Measurements from ENCODE around the gene TMEM107.
"Not testable (repeated sequence)": the region's sequence is repeated elsewhere in the genome, so short reads cannot be mapped to it uniquely, and the experiment has no call there.

Gene TMEM107

DNA sequence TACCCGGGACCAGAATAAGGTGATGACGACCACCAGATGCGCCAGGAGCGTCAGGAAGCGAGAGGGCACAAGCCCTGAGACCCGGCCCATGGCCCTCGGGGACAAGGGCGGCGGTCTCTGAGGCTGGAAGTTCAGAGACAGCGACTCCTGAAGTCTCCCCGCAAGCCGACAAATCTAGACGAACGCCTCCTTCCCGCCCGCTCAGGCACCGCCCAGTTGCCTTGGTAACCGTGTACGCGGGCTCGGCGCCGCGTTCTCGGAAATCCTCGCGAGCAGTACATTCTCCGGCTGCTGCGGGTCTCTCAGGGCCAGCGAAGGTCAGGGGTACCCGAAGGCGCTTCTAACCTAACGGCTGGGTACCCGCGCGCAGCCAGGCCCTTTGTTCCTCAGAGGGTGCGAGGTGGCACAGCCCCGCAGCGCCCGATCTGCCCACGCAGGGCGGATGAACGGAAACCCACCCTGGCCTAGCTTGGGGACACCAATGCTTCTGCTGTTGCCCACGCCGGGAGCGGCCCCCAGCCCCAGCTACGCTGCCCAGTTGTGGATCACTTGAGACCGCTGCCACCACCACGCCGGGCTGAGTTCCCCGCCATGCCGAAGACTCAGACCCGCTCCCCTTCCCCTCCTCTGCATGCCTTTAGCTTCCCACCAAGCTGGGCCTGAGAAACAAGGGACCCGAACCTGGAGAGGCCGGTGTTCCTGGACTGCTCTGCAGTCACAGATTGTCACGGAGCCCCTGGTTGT lies at the start of gene TMEM107:
TMEM107 (minus strand) TSS at position 184 of the 744 bp plus-strand sequence; CDS start at position 90, 94 bp downstream.
- H3K27me3 Mint-ChIP-seq (ENCODE audit: low read depth), result no peaks in the 10 kb centered on the region
- H3K9me3 Mint-ChIP-seq, result no peaks in the 10 kb centered on the region
- peaks cover 37% of the 10 kb centered on the region for H3K4me1 Mint-ChIP-seq (ENCODE audit: low read depth)
- H3K36me3 Mint-ChIP-seq (ENCODE audit: low read depth), result no peaks in the 10 kb centered on the region
- H3K27ac Mint-ChIP-seq, result peak within 1 kb of the TSS; percentile 98
- H3K4me3 Mint-ChIP-seq, result peak within 1 kb of the TSS; percentile 97
- DNase-seq (ENCODE audit: low spot score), result peak; percentile 88

DNA sequence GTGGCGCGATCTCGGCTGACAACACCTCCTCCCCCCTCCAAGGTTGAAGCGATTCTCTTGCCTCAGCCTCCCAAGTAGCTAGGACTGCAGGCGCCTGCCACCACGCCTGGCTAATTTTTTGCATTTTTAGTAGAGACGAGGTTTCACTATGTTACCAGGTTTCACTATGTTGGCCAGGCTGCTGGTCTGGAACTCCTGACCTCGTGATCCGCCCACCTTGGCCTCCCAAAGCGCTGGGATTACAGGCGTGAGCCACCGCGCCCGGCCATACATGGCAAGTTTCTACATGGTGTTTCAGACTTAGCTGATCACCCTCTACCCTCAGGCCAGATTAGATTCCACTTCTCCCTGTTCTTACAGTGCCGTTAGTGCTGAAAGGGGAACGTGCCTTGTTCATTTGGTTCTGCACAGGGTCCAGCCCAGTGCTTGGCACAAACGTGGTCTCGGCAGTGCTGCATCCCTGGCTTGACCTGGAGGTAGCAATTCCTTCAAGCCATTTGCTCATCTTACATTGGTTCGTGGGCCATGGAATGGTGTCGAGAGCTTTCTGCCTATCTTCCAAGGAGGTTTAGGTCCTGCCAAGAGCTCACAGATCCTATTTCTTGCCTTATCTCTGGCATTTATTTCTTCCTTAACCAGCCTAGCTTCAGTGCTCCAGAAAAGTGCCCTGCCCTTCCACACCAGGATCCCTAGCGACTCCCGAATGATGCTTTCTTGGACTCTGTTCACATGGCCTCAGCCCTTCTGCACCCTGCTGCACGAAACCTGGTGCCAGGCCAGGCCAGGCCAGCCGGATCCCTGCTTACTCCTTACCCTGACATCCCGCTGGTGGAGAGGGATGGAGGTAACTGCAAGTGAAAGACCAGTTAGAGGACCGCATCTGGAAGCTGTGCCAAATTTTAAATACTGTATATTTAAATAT lies 49.0 kb upstream of the TMEM107 start:
- no peak for DNase-seq (ENCODE audit: low spot score)

DNA sequence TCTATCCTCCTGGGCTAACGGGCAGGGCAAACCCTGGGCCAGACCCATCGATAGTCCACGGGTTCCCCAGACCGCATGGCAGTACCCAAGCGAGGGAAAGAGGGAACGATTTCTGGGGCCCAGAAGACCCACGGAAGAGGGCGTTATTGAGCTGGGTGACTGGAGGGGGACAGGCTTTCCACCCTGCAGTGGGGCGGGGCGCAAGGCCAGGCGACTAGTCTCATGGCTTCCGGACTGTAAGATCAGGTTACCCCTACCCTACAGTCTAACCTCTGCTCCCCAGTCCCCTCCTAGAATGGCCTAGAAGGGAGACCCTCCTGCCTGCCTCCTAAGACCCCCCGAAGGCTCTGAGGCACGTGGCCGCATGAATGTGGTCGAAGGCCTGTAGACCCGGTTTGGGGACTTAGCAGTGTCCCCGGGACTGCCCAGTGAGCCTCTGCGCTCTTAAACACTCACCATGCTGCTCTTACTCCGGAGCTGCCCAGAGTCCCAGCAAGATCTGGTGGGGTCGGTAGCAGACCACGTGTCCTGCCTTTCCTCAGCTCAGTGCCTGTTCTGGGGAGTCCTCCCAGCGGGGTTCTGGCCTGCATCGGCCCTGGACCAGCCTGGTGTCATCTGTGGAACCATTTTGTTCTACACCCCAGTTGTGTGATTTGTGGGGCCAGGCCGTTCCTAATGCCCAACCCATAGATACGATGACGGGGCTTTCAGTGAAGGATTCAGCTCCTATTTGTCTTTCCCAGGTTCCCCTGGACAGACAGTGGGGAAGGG lies 47.4 kb upstream of the TMEM107 start:
- peak; percentile 52 for DNase-seq (ENCODE audit: low spot score)

More for the DNA sequence above, 49.0 kb upstream of the TMEM107 start:
- Mint-ChIP-seq H3K27ac (peak overlapping the region; percentile 82), H3K4me1 (ENCODE audit: low read depth) (peaks cover 44% of the 10 kb centered on the region), H3K27me3 (ENCODE audit: low read depth) (peaks cover 8% of the 10 kb centered on the region), H3K9me3 (no peaks in the 10 kb centered on the region), H3K36me3 (ENCODE audit: low read depth) (peaks cover 47% of the 10 kb centered on the region), H3K4me3 (peak overlapping the region; percentile 45)

DNA sequence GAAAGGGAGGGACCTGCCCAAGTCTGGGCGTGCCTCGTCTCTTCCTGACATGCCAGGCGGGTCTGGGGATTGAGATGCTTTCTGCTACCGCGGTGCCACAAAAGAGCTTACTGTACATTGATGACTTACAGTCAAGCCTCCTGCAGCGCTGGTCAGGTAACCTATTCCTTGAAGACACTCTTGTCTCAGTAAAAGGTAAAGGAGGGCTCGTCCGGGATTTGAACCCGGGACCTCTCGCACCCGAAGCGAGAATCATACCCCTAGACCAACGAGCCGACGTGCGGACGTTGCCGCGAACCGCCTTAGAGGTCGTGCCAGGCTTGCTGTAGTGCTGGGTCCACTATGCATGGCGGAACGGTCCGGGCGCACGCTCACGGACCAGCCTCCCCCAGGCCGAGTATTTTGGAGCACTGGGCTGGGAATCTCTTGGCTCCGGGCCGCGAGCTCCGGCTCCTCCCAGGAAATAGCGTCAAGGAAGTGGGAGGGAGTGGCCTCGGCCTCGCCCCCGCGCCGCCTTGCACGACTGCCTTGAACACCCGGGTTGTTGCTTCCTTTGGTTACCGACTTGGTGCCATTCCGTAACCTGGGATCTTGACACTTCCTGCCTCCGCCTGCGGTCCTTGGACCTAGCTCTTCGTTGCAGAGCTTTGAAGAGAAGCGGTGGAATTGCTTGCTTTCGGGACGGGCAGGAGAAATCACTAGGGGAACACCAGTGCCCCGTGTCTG lies 46.6 kb upstream of the TMEM107 start:
- Mint-ChIP-seq H3K4me3 (peak overlapping the region; percentile 93), H3K27me3 (ENCODE audit: low read depth) (peaks cover 8% of the 10 kb centered on the region), H3K4me1 (ENCODE audit: low read depth) (peaks cover 47% of the 10 kb centered on the region), H3K27ac (peak overlapping the region; percentile 97), H3K36me3 (ENCODE audit: low read depth) (peaks cover 32% of the 10 kb centered on the region), H3K9me3 (no peaks in the 10 kb centered on the region)
- DNase-seq (ENCODE audit: low spot score), result peak; percentile 90

More for the DNA sequence above, 47.4 kb upstream of the TMEM107 start:
- Mint-ChIP-seq H3K4me3 (peak overlapping the region; percentile 93), H3K27me3 (ENCODE audit: low read depth) (peaks cover 8% of the 10 kb centered on the region), H3K27ac (peak overlapping the region; percentile 97), H3K4me1 (ENCODE audit: low read depth) (peaks cover 48% of the 10 kb centered on the region), H3K36me3 (ENCODE audit: low read depth) (peaks cover 36% of the 10 kb centered on the region), H3K9me3 (no peaks in the 10 kb centered on the region)

DNA sequence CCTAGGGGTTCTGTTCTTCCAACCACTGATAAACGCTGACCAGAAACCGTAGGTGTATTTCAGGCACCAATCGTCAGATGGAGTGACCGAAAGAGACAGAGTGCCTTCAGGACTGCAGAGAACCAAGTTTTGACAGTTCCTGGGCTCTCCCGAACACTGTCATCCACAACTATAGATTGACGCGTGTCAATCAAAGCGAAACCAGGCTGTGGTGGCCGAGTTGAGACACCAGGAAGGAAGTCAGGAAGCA lies 46.1 kb upstream of the TMEM107 start:
- Mint-ChIP-seq H3K4me3 (peak overlapping the region; percentile 93), H3K27me3 (ENCODE audit: low read depth) (peaks cover 8% of the 10 kb centered on the region), H3K9me3 (no peaks in the 10 kb centered on the region), H3K27ac (peak overlapping the region; percentile 97), H3K36me3 (ENCODE audit: low read depth) (peaks cover 27% of the 10 kb centered on the region), H3K4me1 (ENCODE audit: low read depth) (peaks cover 42% of the 10 kb centered on the region)
- no peak for DNase-seq (ENCODE audit: low spot score)

DNA sequence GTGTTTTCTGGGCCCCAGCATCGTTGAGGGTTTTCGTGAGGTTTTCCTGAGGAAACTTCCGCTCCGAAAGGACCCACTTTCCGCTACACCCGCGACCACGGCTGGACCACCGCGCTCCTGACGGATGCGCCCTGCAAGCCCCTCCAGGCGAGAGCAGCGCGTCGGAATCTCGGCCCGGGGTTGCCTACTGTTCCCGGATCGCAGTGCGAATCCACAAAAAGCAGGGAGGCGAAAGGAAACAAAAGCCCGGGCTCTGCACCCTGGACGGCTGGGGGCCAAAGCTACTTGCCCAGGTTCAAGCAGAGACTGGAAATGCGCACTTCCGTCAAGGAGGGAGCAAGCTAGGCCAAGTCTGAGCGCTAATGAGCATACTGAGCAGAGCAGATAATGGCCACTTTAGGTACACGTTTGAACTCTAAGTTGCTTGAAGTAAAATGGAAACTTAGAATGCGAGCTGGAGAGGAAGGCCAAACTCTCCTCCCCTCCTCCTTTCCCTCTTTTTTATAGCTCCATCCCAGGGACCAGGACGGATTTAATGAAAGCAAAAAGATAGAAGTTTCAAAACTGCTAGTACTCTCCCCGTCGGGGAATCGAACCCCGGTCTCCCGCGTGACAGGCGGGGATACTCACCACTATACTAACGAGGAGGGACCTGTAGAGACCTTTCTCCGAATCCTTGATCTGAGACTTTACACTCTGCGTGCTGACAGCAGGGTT lies 45.6 kb upstream of the TMEM107 start:
- peak; percentile 87 for DNase-seq (ENCODE audit: low spot score)
- Mint-ChIP-seq H3K9me3 (no peaks in the 10 kb centered on the region), H3K36me3 (ENCODE audit: low read depth) (peaks cover 22% of the 10 kb centered on the region), H3K27me3 (ENCODE audit: low read depth) (peaks cover 8% of the 10 kb centered on the region), H3K27ac (peak overlapping the region; percentile 97), H3K4me3 (peak overlapping the region; percentile 93), H3K4me1 (ENCODE audit: low read depth) (peaks cover 38% of the 10 kb centered on the region)

DNA sequence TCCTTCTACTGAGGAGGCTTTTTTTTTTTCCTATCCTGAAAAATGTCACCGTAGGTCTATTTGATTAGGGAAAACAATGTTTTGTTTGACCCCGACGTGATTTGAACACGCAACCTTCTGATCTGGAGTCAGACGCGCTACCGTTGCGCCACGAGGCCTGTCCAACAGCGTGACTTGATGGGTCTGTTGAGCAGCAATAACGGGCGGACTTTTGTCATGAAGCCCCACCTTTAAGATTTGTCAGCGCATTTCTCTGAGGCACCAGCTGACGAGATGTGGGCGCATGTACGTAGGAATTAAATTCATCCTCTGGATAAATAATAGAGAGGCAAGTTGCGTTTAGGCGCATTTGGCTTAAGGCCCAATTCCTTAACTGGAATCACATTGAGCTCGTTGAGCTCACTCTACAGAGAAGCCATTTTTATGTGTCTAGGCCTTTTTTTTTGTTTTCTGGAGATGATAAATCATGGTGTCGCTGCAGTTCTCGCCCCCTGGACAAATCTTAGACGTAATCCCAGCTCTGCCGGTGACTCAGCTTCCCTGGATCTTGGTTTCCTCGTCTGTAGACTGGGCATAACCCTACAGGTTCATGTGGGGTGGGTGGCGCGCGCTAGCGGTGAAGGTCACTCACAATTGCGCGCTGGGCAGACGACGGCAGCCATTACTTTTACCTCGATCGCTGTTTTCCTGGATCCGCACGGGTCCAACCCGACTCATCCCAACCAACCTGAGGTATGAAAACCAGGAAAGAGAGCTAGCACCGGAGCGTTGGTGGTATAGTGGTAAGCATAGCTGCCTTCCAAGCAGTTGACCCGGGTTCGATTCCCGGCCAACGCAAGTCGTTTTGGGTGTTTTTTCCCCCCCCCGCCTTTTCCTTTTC lies 44.8 kb upstream of the TMEM107 start:
- Mint-ChIP-seq H3K4me3 (peak overlapping the region; percentile 93), H3K36me3 (ENCODE audit: low read depth) (peaks cover 14% of the 10 kb centered on the region), H3K9me3 (no peaks in the 10 kb centered on the region), H3K4me1 (ENCODE audit: low read depth) (peaks cover 31% of the 10 kb centered on the region), H3K27ac (peak overlapping the region; percentile 97), H3K27me3 (ENCODE audit: low read depth) (peaks cover 8% of the 10 kb centered on the region)
- peak; percentile 86 for DNase-seq (ENCODE audit: low spot score)

DNA sequence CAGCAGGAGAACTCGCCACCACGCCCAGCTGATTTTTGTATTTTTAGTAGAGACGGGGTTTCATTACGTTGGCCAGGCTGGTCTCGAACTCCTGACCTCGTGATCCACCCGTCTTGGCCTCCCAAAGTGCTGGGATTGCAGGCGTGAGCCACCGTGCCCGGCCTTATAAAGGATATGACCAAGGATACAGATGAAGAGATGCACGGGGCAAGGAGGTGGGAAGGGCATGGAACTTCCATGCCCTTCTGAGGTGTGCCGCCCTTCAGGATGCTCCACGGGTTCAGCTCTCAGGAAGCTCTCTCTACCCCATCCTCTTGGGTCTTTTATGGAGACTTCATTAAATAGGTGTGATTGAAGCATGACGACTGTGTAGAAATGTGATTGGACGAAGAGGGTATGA lies 37.8 kb upstream of the TMEM107 start:
- H3K27ac Mint-ChIP-seq, result not testable (repeated sequence)

DNA sequence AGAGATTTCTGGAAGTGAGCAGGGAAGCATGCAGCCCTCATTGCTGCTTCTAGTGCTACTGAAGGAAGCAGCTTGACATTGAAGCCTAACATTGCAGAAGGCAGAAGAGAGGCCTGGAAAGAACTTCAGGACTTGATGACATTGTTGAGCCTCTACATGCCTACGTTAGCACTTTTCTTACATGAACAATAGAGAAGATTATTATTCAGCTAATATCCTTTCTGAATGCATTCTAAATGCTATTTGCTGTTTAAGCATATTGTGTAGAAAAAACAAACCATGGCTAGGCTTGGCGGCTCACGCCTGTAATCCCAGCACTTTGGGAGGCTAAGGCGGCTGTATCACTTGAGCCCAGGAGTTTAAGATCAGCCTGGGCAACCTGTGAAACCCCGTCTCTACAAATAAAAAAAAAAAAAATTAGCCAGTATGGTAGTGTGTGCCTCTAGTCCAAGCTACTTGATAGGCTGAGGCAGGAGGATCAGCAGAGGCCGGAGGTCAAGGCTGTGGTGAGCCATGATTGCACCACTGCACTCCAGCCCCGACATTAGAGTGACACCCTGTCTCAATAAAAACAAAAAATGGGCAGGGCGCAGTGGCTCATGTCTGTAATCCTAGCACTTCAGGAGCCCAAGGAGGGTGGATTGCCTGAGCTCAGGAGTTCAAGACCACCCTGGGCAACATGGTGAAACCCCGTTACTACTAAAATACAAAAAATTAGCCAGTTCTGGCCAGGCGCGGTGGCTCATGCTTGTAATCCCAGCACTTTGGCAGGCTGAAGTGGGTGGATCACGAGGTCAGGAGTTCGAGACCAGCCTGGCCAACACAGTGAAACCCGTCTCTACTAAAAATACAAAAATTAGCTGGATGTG lies 36.4 kb upstream of the TMEM107 start:
- H3K27me3 Mint-ChIP-seq (ENCODE audit: low read depth), result peaks cover 3% of the 10 kb centered on the region
- H3K9me3 Mint-ChIP-seq, result no peaks in the 10 kb centered on the region
- no peak overlapping the region for H3K27ac Mint-ChIP-seq
- peaks cover 16% of the 10 kb centered on the region for H3K36me3 Mint-ChIP-seq (ENCODE audit: low read depth)
- no peak for DNase-seq (ENCODE audit: low spot score)
- H3K4me3 Mint-ChIP-seq, result no peak overlapping the region
- peaks cover 19% of the 10 kb centered on the region for H3K4me1 Mint-ChIP-seq (ENCODE audit: low read depth)

More for the DNA sequence above, 37.8 kb upstream of the TMEM107 start:
- not testable (repeated sequence) for H3K4me3 Mint-ChIP-seq; H3K9me3 Mint-ChIP-seq; DNase-seq (ENCODE audit: low spot score); H3K27me3 Mint-ChIP-seq (ENCODE audit: low read depth)
- peaks cover 12% of the 10 kb centered on the region for H3K4me1 Mint-ChIP-seq (ENCODE audit: low read depth)
- H3K36me3 Mint-ChIP-seq (ENCODE audit: low read depth), result peaks cover 10% of the 10 kb centered on the region

DNA sequence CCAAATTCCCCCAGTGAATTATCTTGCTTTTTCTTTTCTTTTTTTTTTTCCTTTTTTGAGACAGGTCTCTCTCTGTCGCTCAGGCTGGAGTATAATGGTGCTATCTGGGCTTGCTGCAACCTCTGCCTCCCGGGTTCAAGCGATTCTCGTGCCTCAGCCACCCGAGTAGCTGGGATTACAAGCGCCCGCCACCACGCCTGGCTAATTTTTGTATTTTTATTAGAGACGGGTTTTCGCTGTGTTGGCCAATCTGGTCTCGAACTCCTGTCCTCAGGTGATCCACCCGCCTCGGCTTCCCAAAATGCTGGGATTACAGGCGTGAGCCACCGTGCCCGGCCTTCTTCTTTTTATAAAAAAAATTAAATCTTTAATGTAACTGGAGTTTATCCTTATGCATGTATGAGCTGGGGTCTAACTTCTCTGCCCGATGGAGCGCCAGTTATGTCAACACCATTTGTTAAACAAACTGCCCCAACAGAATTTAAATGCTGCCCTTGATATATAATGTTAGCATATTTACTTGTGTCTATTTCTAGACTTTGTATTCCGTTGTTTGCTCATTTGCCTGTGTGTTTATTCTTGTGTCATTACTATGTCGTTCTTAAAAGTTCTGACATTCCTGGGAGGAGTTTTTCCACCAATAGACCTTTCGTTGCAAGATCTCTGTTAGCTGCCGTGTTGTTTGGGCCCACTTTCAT lies 34.7 kb upstream of the TMEM107 start:
- no peak for DNase-seq (ENCODE audit: low spot score)
- Mint-ChIP-seq H3K4me1 (ENCODE audit: low read depth) (peaks cover 25% of the 10 kb centered on the region), H3K9me3 (no peaks in the 10 kb centered on the region), H3K27me3 (ENCODE audit: low read depth) (peaks cover 3% of the 10 kb centered on the region), H3K4me3 (peak overlapping the region; percentile 96), H3K27ac (peak overlapping the region; percentile 96), H3K36me3 (ENCODE audit: low read depth) (peaks cover 32% of the 10 kb centered on the region)
